Right hindlimb (tissue), 1 donor: Measurements from ENCODE around the gene KYAT1.
"Not testable (repeated sequence)": the region's sequence is repeated elsewhere in the genome, so short reads cannot be mapped to it uniquely, and the experiment has no call there.

ENCODE experiments used
- DNase-seq: peaks from one replicate; pipeline ENCODE4 v3.0.0-alpha.2; 2018

The KYAT1 gene

GRCh38 chr9:128809831-128810230 is 71.9 kb downstream of the KYAT1 start:
- DNase-seq: no peak

DNA sequence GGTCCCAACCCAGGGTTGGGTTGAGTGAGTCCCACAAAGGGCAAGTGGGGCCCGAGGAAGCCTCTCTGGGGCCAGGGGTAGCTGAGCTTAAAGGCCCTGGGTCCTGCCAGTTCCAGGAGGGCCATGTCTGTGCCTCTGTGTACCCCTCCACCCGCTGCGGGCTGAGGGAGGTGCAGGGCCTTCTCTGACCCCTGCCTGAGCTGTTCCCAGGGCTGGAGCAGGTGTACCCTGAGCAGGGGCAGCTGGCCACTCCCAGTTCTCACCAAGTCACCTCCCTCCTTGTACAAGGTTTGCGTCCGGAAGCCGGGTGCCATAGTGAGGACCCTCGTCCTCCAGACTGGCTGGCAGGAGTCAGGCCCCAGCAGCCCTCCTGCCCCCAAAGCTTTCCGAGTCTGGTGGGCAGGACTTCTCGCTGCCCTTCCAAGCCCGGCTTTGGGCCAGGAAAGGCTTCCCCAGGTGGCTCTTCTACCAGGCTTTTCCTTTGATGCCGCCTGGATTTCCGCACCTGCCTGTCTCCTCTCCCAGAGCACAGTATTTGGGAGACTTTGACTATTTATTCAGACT is 72.6 kb downstream of the KYAT1 start:
- DNase-seq: no peak

DNA sequence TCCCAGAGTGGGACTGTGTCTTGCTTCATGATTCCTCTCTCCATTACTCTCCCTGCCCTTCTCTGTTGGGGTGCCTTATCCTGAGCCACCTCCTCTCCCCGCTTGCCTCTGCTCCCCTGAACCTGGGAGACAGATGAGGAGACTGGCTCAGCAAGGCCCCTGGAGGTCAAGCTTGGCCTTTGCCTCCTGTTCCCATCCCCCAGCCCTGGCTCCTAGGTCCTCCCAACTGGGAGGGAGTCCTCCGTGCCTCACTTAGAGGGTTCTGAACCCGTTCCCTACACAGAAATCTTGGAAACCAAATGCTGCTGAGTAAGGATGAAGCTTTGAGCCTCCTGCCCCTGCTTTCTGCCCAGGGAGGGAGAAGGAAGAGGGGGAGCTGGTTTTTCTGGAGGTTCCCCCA is 73.2 kb downstream of the KYAT1 start:
- no peak for DNase-seq

DNA sequence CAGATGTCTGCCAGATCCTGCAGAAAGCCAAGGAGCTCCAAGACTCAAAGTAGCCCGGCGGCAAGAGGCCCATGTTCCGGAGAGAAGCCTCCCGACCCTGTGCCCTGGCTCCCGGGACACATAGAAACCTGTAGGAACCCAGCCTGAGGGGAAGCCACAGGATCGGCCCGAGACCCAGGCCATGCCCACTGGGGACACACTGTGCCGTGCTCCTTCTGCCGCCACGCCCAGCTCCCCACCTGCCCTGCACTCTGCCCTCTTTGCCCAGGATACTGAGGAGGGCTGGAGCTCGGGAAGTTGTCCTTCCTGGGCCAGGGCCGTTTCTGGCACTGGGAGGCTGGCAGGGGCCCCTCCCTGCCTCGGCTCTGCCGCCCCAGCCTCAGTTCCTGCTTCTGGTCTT is 73.9 kb downstream of the KYAT1 start:
- no peak for DNase-seq

DNA sequence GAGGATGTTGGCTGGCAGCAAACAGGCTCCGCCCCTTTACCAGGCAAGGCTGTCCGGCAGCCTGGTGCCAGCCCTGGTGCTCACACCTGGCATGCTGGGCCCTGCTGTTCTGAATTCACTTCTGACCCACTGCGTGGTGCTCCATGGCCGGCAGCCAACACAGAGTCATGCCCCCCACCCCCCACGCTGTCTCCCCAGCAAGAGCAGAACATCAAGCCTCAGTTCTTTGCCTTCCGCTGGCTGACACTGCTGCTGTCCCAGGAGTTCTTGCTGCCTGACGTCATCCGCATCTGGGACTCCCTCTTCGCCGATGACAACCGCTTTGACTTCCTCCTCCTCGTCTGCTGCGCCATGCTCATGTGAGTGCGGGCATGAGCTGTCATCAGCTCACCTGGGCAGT is 76.1 kb downstream of the KYAT1 start:
- DNase-seq: no peak

DNA sequence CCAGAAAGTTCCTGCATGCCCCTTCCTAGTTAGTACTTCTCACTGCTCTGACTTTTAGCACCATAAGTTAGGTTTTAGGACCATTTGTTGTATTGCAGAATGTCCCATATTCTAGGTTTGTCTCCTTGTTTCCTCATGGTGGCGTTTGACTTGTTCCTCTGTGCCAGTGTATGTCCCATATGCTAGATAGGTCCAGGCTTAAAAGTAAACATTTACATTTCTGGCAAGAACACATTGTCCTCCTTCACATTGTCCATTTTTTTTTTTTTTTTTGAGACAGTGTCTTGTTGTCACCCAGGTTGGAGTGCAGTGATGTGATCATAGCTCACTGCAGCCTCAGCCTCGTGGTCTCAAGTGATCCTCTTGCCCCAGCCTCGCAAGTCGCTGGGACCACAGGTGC is 79.3 kb downstream of the KYAT1 start:
- DNase-seq: no peak

GRCh38 chr9:128800061-128800460 is 81.7 kb downstream of the KYAT1 start:
- DNase-seq: no peak

DNA sequence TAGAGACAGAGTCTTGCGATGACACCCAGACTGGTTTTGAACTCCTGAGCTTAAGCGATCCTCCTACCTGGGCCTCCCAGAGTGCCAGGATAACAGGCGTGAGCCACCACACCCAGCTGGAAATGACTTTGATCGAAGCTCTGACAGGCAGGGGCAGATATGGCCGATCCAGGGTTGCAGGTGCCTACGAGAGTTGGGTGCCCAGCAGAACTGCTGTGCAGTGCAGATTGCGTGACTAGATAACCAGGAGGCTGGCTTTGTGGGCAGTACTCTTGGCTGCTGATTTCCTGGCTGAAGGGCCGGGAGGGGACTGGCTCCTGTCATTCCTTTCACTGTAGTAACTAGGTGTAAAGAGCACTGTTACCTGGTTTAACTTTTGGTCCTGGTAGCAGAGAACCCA is 82.9 kb downstream of the KYAT1 start:
- no peak for DNase-seq

DNA sequence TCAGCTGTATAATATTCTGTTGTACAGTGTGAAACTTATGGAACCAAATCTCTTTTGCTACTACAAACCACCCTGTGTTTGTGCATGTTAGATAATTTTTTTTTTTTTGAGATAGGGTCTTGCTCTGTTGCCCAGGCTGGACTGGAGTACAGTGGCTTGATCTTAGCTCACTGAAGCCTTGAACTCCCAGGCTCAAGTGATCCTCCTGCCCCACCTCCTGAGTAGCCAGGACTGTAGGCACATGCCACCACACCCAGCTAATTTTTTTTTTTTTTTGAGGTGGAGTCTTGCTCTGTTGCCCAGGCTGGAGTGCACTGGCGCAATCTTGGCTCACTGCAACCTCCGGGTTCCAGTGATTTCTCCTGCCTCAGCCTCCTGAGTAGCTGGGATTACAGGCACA is 86.8 kb downstream of the KYAT1 start:
- DNase-seq: not testable (repeated sequence)

GRCh38 chr9:128792978-128793686 is 88.6 kb downstream of the KYAT1 start:
- no peak for DNase-seq

GRCh38 chr9:128792134-128792533 is 89.6 kb downstream of the KYAT1 start:
- no peak for DNase-seq

DNA sequence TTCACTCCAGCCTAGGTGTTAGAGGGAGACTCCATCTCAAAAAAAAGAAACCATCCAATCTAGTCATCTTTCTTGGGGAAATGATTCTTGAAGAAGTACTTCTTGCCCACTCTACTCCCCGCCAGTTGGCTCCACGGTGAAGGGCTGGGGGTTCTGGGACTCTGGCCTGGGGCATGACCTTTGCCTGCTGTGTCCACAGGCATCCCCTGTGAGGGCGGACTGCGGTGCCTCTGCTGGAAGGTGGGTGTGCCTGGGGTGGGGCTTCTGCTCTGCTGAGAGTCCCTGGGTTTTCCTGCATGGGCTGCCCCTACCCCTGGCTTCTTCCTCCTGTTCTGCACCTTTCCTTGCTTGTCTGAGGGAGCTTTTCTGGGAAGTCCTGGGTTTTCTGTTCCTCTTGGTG is 91.2 kb downstream of the KYAT1 start:
- no peak for DNase-seq

DNA sequence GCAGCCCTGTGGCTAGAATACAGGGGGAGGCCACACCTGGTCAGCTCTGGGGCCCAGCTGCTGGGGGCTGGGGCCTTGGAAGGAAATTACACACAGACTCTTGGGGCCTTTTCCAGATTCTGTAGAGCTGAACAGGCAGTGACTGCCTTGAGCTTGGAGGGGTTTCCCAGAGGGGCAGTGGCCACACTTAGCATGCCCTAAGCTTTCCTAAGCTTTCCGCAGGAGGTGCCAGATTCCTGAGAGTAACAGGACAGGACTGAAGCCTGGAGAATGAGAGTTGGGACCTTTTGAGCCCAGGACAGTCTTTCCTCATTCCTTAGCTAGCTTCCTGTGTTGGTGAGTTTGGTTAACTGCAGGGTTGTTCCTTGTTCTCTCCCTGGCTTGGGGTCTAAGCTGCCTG is 93.3 kb downstream of the KYAT1 start:
- DNase-seq: no peak

DNA sequence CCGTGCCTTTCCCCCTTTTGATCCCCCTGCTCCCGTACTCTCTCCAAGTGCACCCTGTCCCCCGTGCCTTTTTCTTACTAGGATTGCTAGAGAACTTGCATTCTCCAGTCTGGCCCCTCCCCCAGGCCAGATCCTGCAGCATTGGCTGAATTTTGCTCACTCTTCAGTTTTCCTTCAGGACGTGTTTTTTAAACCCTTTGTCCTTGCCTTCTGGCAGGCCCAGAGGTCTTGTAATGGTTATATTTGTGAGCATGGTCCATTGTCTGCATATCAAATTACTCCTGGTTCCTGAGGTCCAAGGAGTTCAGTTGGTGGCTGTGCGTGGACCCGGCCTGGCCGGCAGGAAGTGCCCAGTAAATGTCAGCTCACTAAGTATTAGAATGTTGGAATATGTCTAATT is 94.1 kb downstream of the KYAT1 start:
- peak; percentile 32 for DNase-seq

DNA sequence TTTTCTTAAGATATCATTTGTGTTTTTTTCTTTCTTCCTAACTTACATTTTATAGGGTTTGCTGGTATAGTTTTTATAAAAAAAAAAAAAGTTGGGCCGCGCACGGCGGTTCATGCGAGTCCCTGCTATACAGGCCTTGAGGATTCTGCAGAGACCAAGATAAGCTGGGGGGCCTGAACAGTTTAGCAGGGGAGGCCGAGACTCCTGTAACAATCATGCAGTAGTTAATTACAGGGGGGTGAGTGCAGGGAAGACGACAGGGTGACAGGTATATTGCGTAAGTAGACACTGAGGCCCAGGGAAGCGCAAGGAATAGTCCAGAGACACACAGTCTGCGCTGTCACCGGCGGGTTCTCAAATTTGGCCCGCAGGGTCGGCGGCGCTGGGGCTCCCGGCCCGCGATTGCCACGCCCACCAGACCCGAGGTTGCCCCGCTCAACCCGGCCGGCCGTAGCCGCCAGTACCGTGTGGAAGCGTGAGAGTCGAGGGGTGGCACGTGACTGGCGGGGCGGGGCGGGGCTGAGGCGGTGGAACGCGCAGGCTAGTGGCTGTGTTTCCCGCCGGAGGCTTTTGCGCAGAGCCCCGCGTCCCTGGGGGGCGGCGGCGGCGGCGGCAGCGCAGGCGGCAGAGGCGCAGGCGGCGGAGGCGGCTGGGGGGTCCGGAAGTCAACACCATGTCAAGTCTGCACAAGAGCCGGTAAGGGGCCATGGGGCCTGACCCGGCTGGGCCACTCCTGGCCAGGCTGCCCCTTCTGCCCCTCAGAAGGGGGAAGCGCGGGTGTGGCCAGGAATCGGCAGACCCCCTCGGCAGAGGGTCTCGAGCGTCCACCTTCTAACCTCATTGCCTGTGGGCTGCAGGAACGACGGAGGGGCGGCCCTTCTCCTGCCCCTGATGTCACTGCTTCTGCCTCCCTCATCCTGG is 94.8 kb downstream of the KYAT1 start, which contains the start of gene TBC1D13:
Gene TBC1D13 (plus strand): TSS at position 573 of the 921 bp plus-strand sequence. CDS start 101 bp downstream, at position 674.
- DNase-seq: peak; percentile 91

- no peak for DNase-seq
These were observed 96.3 kb downstream of the KYAT1 start for GRCh38 chr9:128785427-128785826.
